Ishikawa (cell line): ENCODE data around the gene AKR1C2.

ENCODE experiments used
- CEBPB ChIP-seq: IDR thresholded peaks from 2 replicates; pipeline ENCODE4 v1.6.1; 2012
- CREB1 ChIP-seq: IDR thresholded peaks from 2 replicates; pipeline ENCODE4 v1.6.1; 2012; ENCODE audit warnings: low read depth
- EP300 ChIP-seq: IDR thresholded peaks from 2 replicates; pipeline ENCODE4 v1.6.1; 2012; ENCODE audit warnings: borderline replicate concordance
- FOXM1 ChIP-seq: IDR thresholded peaks from 2 replicates; pipeline ENCODE4 v1.6.1; 2012; ENCODE audit warnings: low read depth, borderline replicate concordance
- NFIC ChIP-seq: IDR thresholded peaks from 2 replicates; pipeline ENCODE4 v1.6.1; 2012
- RAD21 ChIP-seq: IDR thresholded peaks from 2 replicates; pipeline ENCODE4 v1.6.1; 2012; ENCODE audit warnings: low read depth
- TAF1 ChIP-seq: IDR thresholded peaks from 2 replicates; pipeline ENCODE4 v1.6.1; 2012; ENCODE audit warnings: low read depth, mild to moderate bottlenecking
- TF ChIP-seq, protein P1 (sequence below): IDR thresholded peaks from 2 replicates; pipeline ENCODE4 v1.6.1; 2012
- TF ChIP-seq, protein P2 (sequence below): IDR thresholded peaks from 2 replicates; pipeline ENCODE4 v1.6.1; 2012; ENCODE audit warnings: low read depth, mild to moderate bottlenecking

DNA sequence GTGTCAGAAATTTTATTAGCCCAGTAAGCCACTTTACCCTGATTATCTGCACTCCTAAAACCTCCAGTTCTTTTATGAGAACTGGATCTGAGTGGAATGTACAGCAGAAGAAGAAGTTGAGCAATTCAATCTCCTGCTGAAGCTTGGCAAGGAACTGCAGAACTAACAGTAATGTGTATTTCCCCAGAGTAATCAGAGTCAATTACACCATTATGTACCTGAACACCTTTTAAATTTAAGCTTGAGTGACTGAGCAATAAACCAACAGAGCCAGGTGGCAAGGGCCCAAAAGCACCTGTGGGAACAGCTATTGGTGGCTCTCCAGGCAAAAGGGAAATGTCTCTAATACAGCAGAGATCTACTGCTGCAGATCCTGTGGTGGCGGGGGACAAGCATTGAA, 40.1 kb upstream of the AKR1C2 start:
- TF ChIP-seq RAD21, result 0 out of 2 replicates have a peak, but pooled peaks have one; percentile 3
- TF ChIP-seq TAF1, result no peak
- no peak for TF ChIP-seq CREB1
- TF ChIP-seq, protein P1, sequence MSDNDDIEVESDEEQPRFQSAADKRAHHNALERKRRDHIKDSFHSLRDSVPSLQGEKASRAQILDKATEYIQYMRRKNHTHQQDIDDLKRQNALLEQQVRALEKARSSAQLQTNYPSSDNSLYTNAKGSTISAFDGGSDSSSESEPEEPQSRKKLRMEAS, result 0 out of 2 replicates have a peak, but pooled peaks have one; percentile 9
- TF ChIP-seq CEBPB, result peak; percentile 98
- TF ChIP-seq, protein P2, sequence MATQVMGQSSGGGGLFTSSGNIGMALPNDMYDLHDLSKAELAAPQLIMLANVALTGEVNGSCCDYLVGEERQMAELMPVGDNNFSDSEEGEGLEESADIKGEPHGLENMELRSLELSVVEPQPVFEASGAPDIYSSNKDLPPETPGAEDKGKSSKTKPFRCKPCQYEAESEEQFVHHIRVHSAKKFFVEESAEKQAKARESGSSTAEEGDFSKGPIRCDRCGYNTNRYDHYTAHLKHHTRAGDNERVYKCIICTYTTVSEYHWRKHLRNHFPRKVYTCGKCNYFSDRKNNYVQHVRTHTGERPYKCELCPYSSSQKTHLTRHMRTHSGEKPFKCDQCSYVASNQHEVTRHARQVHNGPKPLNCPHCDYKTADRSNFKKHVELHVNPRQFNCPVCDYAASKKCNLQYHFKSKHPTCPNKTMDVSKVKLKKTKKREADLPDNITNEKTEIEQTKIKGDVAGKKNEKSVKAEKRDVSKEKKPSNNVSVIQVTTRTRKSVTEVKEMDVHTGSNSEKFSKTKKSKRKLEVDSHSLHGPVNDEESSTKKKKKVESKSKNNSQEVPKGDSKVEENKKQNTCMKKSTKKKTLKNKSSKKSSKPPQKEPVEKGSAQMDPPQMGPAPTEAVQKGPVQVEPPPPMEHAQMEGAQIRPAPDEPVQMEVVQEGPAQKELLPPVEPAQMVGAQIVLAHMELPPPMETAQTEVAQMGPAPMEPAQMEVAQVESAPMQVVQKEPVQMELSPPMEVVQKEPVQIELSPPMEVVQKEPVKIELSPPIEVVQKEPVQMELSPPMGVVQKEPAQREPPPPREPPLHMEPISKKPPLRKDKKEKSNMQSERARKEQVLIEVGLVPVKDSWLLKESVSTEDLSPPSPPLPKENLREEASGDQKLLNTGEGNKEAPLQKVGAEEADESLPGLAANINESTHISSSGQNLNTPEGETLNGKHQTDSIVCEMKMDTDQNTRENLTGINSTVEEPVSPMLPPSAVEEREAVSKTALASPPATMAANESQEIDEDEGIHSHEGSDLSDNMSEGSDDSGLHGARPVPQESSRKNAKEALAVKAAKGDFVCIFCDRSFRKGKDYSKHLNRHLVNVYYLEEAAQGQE, result no peak
- TF ChIP-seq NFIC, result peak; percentile 97
- peak; percentile 79 for TF ChIP-seq FOXM1
- peak; percentile 91 for TF ChIP-seq EP300
